Panc1 (cell line): ENCODE data around the gene UNC13A. TPM values are rescaled to one million over a fixed set of nuclear protein-coding genes. Genes with fewer than 3 reads are reported as not detected.

Experiments used
- ATAC-seq: fragments of 200-7000 bp; cut with Tn5 transposase; 2 replicates; pipeline ENCODE4 v1.9.1; 2020; ENCODE audit warnings: mild to moderate bottlenecking, moderate library complexity
- BruUV-seq: library from RNA; stranded (reverse); fragments of 400-500 nt; replicated peaks from 2 replicates; lab custom pipeline; 2021; lab: Mats Ljungman, UMichigan
- CTCF ChIA-PET: fragments of 300-600 bp; sonication (Branson Sonifier 250); formaldehyde crosslinking; loops from one replicate; lab custom pipeline; 2022; ENCODE audit warnings: antibody characterized with exemption; lab: Charles Lee
- POLR2A ChIA-PET: fragments of 300-600 bp; sonication (Branson Sonifier 250); formaldehyde crosslinking; loops from one replicate; lab custom pipeline; 2022; ENCODE audit warnings: antibody characterized with exemption; lab: Charles Lee
- DNase-seq: peaks from one replicate; pipeline ENCODE4 v3.0.0-alpha.2; 2010; ENCODE audit warnings: low read depth, low spot score
- H3K27ac ChIP-seq: 2 replicates; pipeline ENCODE4 v1.5.1; 2011; ENCODE audit warnings: mild to moderate bottlenecking, low read length, inconsistent platforms
- H3K27me3 ChIP-seq: fragments of 200-500 bp; sonication (Bioruptor generic); 2 replicates; pipeline ENCODE4 v1.6.0; 2014; ENCODE audit warnings: low read length, inconsistent platforms; ENCODE audit not compliant: control insufficient read depth, insufficient read depth
- H3K36me3 ChIP-seq: fragments of 200-500 bp; sonication (Bioruptor generic); 2 replicates; pipeline ENCODE4 v1.5.1; 2014; ENCODE audit warnings: inconsistent platforms, mild to moderate bottlenecking, low read length, moderate library complexity; ENCODE audit not compliant: control insufficient read depth, insufficient read depth
- H3K4me1 ChIP-seq: 2 replicates; pipeline ENCODE4 v1.5.1; 2011; ENCODE audit warnings: inconsistent platforms, mild to moderate bottlenecking, low read length, moderate library complexity; ENCODE audit not compliant: control insufficient read depth, insufficient read depth
- H3K4me3 ChIP-seq, 2 experiments: 2 replicates each; pipeline ENCODE4 v1.5.1; 2011 to 2012; ENCODE audit warnings: low read depth in 2 of 2, low read length in 2 of 2, mild to moderate bottlenecking in 2 of 2, inconsistent platforms in 1 of 2, moderate library complexity in 1 of 2
- H3K9me3 ChIP-seq: fragments of 200-500 bp; sonication (Bioruptor generic); 2 replicates; pipeline ENCODE4 v1.5.1; 2014; ENCODE audit warnings: low read depth, mild to moderate bottlenecking, inconsistent platforms, low read length, moderate library complexity; ENCODE audit not compliant: control insufficient read depth, insufficient read depth
- POLR2AphosphoS5 ChIP-seq: IDR thresholded peaks from 2 replicates; pipeline ENCODE4 v1.6.1; 2012; ENCODE audit warnings: mild to moderate bottlenecking, low read depth, low read length, moderate library complexity
- SIN3A ChIP-seq: IDR thresholded peaks from 2 replicates; pipeline ENCODE4 v1.6.1; 2012; ENCODE audit warnings: low read depth, mild to moderate bottlenecking, low read length, moderate library complexity, borderline replicate concordance; ENCODE audit not compliant: insufficient read depth
- TCF7L2 ChIP-seq: IDR thresholded peaks from 2 replicates; pipeline ENCODE4 v1.6.1; 2011; ENCODE audit warnings: mild to moderate bottlenecking, low read depth, low read length, inconsistent platforms
- in situ Hi-C: cut with HindIII; loops from 2 replicates; pipeline ENCODE4 v1.10.0; 2016; ENCODE audit warnings: low sequenced_read_pairs, low pct_unique_long_range_greater_than_20kb
- intact Hi-C: fragments of 100-400 bp; cut with micrococcal nuclease; formaldehyde crosslinking; loops from one replicate; pipeline ENCODE4 v1.10.0; 2022; ENCODE audit not compliant: unreplicated experiment
- total RNA-seq: library from RNA; stranded (reverse); gene quantifications from one replicate; pipeline ENCODE4 v1.2.1, GENCODE V29; 2021; ENCODE audit not compliant: unreplicated experiment
- TF ChIP-seq, protein P1 (sequence below): fragments of 450-650 bp; IDR thresholded peaks from 2 replicates; pipeline ENCODE4 v1.5.1; 2017; ENCODE audit warnings: mild to moderate bottlenecking
- TF ChIP-seq, protein P2 (sequence below), 2 experiments: IDR thresholded peaks; 2 replicates each; pipeline ENCODE4 v1.6.1; 2011 to 2012; ENCODE audit warnings: low read depth in 2 of 2, control low read depth in 1 of 2, low read length in 1 of 2, mild to moderate bottlenecking in 1 of 2, moderate library complexity in 1 of 2; ENCODE audit not compliant: insufficient read depth in 1 of 2

UNC13A gene
- total RNA-seq, 1 experiment from 2014 or later: 0.46 TPM

DNA sequence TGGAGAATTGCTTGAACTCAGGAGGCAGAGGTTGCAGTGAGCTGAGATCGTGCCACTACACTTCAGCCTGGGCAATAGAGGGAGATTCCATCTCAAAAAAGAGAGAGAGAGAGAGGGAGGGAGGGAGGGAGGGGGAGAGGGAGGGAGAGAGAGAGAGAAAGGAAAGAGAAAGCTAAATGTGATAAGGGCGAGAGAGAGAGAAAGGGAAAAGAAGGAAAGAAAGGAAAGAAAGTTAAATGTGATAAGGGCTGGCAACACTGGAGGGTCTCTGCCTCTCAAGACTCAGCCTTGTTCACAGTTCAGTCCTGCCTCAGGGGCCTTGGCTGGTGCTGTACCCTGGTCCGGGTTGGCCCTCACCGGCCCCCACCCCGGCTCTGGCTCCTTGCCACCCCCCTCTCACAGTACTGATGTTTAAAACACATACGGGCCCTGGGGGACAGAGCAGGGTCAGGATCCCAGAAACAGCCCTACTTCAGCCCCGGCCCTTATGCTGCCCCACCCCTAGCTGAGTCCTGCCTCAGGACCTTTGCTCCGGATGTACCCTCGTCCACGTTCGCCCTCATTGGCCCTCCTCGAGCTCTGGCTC is 34.6 kb upstream of the UNC13A start:
- CTCF ChIA-PET: no interaction called here
- no peak for ATAC-seq
- POLR2A ChIA-PET: no interaction called here
- Histone ChIP-seq H3K36me3 (no peaks in the 10 kb centered on the region; the same call in 1 of the 2 replicates), H3K4me3 (no peak overlapping the region), H3K4me1 (peaks cover 9% of the 10 kb centered on the region), H3K27me3 (no peaks in the 10 kb centered on the region), H3K27ac (no peak overlapping the region), H3K9me3 (no peaks in the 10 kb centered on the region)
- no peak for DNase-seq
- in situ Hi-C loops (no loop called here), intact Hi-C loops (no loop called here)
- BruUV-seq: no TSS peak
- no peak for TF ChIP-seq TCF7L2
- TF ChIP-seq SIN3A: no peak
- TF ChIP-seq, protein P1, sequence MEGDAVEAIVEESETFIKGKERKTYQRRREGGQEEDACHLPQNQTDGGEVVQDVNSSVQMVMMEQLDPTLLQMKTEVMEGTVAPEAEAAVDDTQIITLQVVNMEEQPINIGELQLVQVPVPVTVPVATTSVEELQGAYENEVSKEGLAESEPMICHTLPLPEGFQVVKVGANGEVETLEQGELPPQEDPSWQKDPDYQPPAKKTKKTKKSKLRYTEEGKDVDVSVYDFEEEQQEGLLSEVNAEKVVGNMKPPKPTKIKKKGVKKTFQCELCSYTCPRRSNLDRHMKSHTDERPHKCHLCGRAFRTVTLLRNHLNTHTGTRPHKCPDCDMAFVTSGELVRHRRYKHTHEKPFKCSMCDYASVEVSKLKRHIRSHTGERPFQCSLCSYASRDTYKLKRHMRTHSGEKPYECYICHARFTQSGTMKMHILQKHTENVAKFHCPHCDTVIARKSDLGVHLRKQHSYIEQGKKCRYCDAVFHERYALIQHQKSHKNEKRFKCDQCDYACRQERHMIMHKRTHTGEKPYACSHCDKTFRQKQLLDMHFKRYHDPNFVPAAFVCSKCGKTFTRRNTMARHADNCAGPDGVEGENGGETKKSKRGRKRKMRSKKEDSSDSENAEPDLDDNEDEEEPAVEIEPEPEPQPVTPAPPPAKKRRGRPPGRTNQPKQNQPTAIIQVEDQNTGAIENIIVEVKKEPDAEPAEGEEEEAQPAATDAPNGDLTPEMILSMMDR: no peak
- no peak for TF ChIP-seq POLR2AphosphoS5
- TF ChIP-seq, protein P2, sequence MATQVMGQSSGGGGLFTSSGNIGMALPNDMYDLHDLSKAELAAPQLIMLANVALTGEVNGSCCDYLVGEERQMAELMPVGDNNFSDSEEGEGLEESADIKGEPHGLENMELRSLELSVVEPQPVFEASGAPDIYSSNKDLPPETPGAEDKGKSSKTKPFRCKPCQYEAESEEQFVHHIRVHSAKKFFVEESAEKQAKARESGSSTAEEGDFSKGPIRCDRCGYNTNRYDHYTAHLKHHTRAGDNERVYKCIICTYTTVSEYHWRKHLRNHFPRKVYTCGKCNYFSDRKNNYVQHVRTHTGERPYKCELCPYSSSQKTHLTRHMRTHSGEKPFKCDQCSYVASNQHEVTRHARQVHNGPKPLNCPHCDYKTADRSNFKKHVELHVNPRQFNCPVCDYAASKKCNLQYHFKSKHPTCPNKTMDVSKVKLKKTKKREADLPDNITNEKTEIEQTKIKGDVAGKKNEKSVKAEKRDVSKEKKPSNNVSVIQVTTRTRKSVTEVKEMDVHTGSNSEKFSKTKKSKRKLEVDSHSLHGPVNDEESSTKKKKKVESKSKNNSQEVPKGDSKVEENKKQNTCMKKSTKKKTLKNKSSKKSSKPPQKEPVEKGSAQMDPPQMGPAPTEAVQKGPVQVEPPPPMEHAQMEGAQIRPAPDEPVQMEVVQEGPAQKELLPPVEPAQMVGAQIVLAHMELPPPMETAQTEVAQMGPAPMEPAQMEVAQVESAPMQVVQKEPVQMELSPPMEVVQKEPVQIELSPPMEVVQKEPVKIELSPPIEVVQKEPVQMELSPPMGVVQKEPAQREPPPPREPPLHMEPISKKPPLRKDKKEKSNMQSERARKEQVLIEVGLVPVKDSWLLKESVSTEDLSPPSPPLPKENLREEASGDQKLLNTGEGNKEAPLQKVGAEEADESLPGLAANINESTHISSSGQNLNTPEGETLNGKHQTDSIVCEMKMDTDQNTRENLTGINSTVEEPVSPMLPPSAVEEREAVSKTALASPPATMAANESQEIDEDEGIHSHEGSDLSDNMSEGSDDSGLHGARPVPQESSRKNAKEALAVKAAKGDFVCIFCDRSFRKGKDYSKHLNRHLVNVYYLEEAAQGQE (IDR thresholded peaks at IDR 0.05; ENCODE audit: insufficient read depth in 1 of 2, low read depth in 2 of 2, low read length in 1 of 2): no peak

DNA sequence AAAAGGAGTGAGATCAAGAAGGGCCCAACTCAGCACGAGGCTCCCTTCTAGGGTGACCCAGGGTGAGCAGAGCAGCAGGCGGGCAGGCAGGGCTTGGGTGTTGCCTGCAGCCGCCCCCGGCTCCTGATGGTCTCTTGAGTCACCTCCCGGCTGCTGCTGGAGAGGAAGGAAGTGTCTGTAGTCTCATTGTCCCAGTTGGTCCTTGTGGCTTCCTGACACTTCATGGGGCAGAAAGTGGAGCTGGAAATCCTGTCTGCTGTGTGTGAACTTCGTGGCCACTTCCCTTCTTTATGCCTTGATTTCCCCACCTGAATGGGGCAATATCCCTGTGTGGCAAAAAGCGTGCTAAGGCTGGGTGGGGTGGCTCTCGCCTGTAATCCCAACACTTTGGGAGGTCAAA is 33.7 kb upstream of the UNC13A start:
- Histone ChIP-seq H3K4me3 (no peak overlapping the region), H3K9me3 (no peaks in the 10 kb centered on the region), H3K36me3 (no peaks in the 10 kb centered on the region; the same call in 1 of the 2 replicates), H3K27ac (no peak overlapping the region), H3K4me1 (peaks cover 9% of the 10 kb centered on the region), H3K27me3 (no peaks in the 10 kb centered on the region)
- TF ChIP-seq, protein P2 (IDR thresholded peaks at IDR 0.05; ENCODE audit: insufficient read depth in 1 of 2, low read depth in 2 of 2, low read length in 1 of 2): no peak
- TF ChIP-seq, protein P1: no peak
- no peak for TF ChIP-seq SIN3A
- no peak for TF ChIP-seq TCF7L2
- BruUV-seq: no TSS peak
- no peak for DNase-seq
- CTCF ChIA-PET: no interaction called here
- POLR2A ChIA-PET: no interaction called here
- intact Hi-C loops: no loop called here
- in situ Hi-C loops: no loop called here
- ATAC-seq: no peak
